Heart right ventricle (tissue), 16 donors: ENCODE results near the gene AKAP6. TPM values are rescaled to one million over a fixed set of nuclear protein-coding genes. Genes with fewer than 3 reads are reported as not detected.
A peak's percentile ranks its signal among the peaks of the same experiment; 100 is the strongest.
"Not testable (repeated sequence)": the region's sequence is repeated elsewhere in the genome, so short reads cannot be mapped to it uniquely, and the experiment has no call there.

ENCODE experiments used
- ATAC-seq, 8 donors: fragments of 200-7000 bp; cut with Tn5 transposase; one replicate each; pipeline ENCODE4 v1.9.1; 2020; ENCODE audit warnings: mild to moderate bottlenecking in 8 of 8, moderate library complexity in 8 of 8, moderate number of reproducible peaks in 1 of 8
- DNase-seq, 2 donors: peaks; one replicate each; pipeline ENCODE4 v3.0.0-alpha.2; 2020
- H3K27ac ChIP-seq, 10 donors: fragments of 200-600 bp; sonication (generic) in 2 of 10; one replicate each; pipeline versions ENCODE4 v1.5.0 to v1.8.0; 2020 to 2022; ENCODE audit warnings: mild to moderate bottlenecking in 3 of 10
- H3K27me3 ChIP-seq, 7 donors: fragments of 200-600 bp; one replicate each; pipeline ENCODE4 v1.8.0; 2021 to 2022; ENCODE audit warnings: mild to moderate bottlenecking in 2 of 7
- H3K36me3 ChIP-seq, 9 donors: fragments of 200-600 bp; sonication (generic) in 1 of 9; one replicate each; pipeline versions ENCODE4 v1.5.0 to v1.8.0; 2020 to 2022; ENCODE audit warnings: mild to moderate bottlenecking in 2 of 9
- H3K4me1 ChIP-seq, 9 donors: fragments of 200-600 bp; sonication (generic) in 1 of 9; one replicate each; pipeline versions ENCODE4 v1.5.0 to v1.8.0; 2020 to 2022; ENCODE audit warnings: mild to moderate bottlenecking in 4 of 9
- H3K4me3 ChIP-seq, 10 donors: fragments of 200-600 bp; sonication (generic) in 2 of 10; one replicate each; pipeline versions ENCODE4 v1.5.0 to v1.8.0; 2020 to 2022; ENCODE audit warnings: mild to moderate bottlenecking in 7 of 10, moderate library complexity in 2 of 10
- H3K9me3 ChIP-seq, 11 donors: fragments of 200-600 bp in 10 of 11; sonication (generic) in 2 of 11; one replicate each; pipeline versions ENCODE4 v1.5.0 to v1.8.0; 2013 to 2022; ENCODE audit warnings: mild to moderate bottlenecking in 2 of 11, control low read depth in 1 of 11, moderate library complexity in 1 of 11
- WGBS, 2 donors: extraction: QIAGEN DNeasy Blood & Tissue Kit; methylation state at CpG; one replicate each; pipeline ENCODE4 v1.1.7; 2013; ENCODE audit warnings: inconsistent platforms in 1 of 2; 5-methylcytosine and 5-hydroxymethylcytosine counted together
- intact Hi-C, 10 donors: fragments of 100-400 bp; cut with DNase I; formaldehyde crosslinking; loops; one replicate each; pipeline versions ENCODE4 v1.11.1 to v1.14.2; 2022
- polyA plus RNA-seq, 2 donors: library from polyadenylated mRNA; stranded (reverse); fragments of 200-250 nt; gene quantifications; one replicate each; pipeline ENCODE4 v1.2.3, GENCODE V29; 2013
- total RNA-seq, 10 donors: library from RNA; stranded (reverse); fragmentation: NEBNext Ultra II Directional in 3 of 10; extraction: Animal tissue kit (Norgen Biotek cat#: 25700) in 3 of 10; gene quantifications; one replicate each; pipeline versions ENCODE4 v1.2.1 to v1.2.4, GENCODE V29; 2021 to 2023
- TF ChIP-seq, protein P1 (sequence below), 9 donors: fragments of 200-600 bp; sonication (generic) in 2 of 9; IDR thresholded peaks; one replicate each; pipeline versions ENCODE4 v1.5.0 to v1.8.0; 2021 to 2022; ENCODE audit warnings: antibody characterized with exemption in 9 of 9, mild to moderate bottlenecking in 5 of 9, moderate library complexity in 1 of 9
- donor health status: Arrhythmogenic right ventricular cardiomyopathy.
- donor health status: ischemic (EF 13 %, LVEDD 7.1; RV severe dilation, severe dysfunction).
- donor health status: healthy with polysubstance abuse.
- donor health status: DM: no; HTN: yes; CAD: no.
- donor health status: DM: no; HTN: no; CAD: no.
- donor health status: ischemic (EF 25% LVEDD 6.9; RV normal size, moderate dysfunction).
- donor health status: ischemic (EF 25% LVEDD 5.7; RV mildly dilated, moderate dysfunction).
- donor health status: healthy.
- donor health status: DM: yes; HTN: yes; CAD: no.
- donor health status: Ischemic cardiomyopathy.
- donor health status: ischemic (EF 35%, LVEDD 5.7; RV mildly dilated, moderate dysfunction).
- donor health status: nonischemic (EF 11% LVEDD 7.7; RV severe dilation, severe dysfunction).
- donor health status: DM: yes; HTN: yes; CAD: no.
- donor health status: PGD.
- donor health status: ischemic (EF 29% LVEDD 5.4; RV normal size, mild dysfunction).
- donor health status: nonischemic (EF 23%, LVEDD 6.1; RV moderate dilation, normal function).

AKAP6 gene
- total and polyA plus RNA-seq, 12 donors: 13.5 to 332 (median 229) TPM

GRCh38 chr14:32381869-32382268 lies 52.8 kb downstream of the AKAP6 start:
- Histone ChIP-seq H3K9me3 (no peaks in the 10 kb centered on the region), H3K4me1 (no peaks in the 10 kb centered on the region), H3K27me3 (no peaks in the 10 kb centered on the region), H3K36me3 (no peaks in the 10 kb centered on the region), H3K4me3 (no peak overlapping the region), H3K27ac (no peak overlapping the region)
- TF ChIP-seq, protein P1, sequence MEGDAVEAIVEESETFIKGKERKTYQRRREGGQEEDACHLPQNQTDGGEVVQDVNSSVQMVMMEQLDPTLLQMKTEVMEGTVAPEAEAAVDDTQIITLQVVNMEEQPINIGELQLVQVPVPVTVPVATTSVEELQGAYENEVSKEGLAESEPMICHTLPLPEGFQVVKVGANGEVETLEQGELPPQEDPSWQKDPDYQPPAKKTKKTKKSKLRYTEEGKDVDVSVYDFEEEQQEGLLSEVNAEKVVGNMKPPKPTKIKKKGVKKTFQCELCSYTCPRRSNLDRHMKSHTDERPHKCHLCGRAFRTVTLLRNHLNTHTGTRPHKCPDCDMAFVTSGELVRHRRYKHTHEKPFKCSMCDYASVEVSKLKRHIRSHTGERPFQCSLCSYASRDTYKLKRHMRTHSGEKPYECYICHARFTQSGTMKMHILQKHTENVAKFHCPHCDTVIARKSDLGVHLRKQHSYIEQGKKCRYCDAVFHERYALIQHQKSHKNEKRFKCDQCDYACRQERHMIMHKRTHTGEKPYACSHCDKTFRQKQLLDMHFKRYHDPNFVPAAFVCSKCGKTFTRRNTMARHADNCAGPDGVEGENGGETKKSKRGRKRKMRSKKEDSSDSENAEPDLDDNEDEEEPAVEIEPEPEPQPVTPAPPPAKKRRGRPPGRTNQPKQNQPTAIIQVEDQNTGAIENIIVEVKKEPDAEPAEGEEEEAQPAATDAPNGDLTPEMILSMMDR (IDR thresholded peaks at IDR 0.05): no peak
- no peak for DNase-seq
- no peak for ATAC-seq
- intact Hi-C loops: no loop called here
- 80 to 88% methylated on average over 2 of the region's 2 CpGs for WGBS, 2 donors

DNA sequence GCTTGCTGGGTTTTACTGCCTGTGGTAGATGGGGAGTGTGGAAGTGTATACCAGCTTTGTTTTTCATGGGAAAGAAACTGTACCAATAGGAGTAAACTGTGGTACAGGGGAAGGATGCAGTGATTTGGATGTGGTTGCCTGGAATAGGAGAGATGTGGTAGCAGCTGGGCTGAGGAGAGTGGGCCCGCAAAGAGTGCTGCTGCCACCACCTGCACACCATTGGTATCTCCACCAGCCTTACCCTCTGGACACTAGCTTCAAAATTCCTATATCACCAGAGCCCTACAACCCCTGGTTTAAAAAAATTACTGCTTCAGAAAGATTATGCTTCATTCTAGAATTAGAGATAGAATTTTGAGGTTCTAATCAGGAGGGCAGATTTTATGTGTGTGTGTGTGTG lies 53.6 kb downstream of the AKAP6 start:
- WGBS, 2 donors: 80 to 83% methylated on average over 1 of the region's 1 CpG
- H3K27ac ChIP-seq: no peak overlapping the region
- no peak for DNase-seq
- H3K36me3 ChIP-seq: no peaks in the 10 kb centered on the region
- no peak overlapping the region for H3K4me3 ChIP-seq
- H3K4me1 ChIP-seq: no peaks in the 10 kb centered on the region
- no peaks in the 10 kb centered on the region for H3K9me3 ChIP-seq
- TF ChIP-seq, protein P1 (IDR thresholded peaks at IDR 0.05): peak in 6 of 9 donors; percentile 6 to 47 (median 35)
- intact Hi-C loops: no loop called here
- no peaks in the 10 kb centered on the region for H3K27me3 ChIP-seq
- peak in 5 of 8 donors; percentile 42 to 72 (median 66) for ATAC-seq

GRCh38 chr14:32383364-32384009 lies 54.4 kb downstream of the AKAP6 start:
- Histone ChIP-seq H3K9me3 (peaks cover 0 to 5% (median 0%) of the 10 kb centered on the region in 11 donors), H3K36me3 (no peaks in the 10 kb centered on the region), H3K4me3 (no peak overlapping the region), H3K27ac (no peak overlapping the region), H3K4me1 (no peaks in the 10 kb centered on the region), H3K27me3 (no peaks in the 10 kb centered on the region)
- intact Hi-C loops: no loop called here
- no peak for ATAC-seq
- 84 to 91% methylated on average over 3 of the region's 3 CpGs for WGBS, 2 donors
- TF ChIP-seq, protein P1 (IDR thresholded peaks at IDR 0.05): no peak
- DNase-seq: no peak

- DNase-seq (no peak), ATAC-seq (no peak)
- Histone ChIP-seq H3K4me3 (no peak overlapping the region), H3K4me1 (no peaks in the 10 kb centered on the region), H3K9me3 (peaks cover 0 to 15% (median 0%) of the 10 kb centered on the region in 11 donors), H3K36me3 (no peaks in the 10 kb centered on the region), H3K27me3 (no peaks in the 10 kb centered on the region), H3K27ac (no peak overlapping the region)
- WGBS, 2 donors: 88 to 91% methylated on average over 2 of the region's 2 CpGs
- intact Hi-C loops: no loop called here
- TF ChIP-seq, protein P1 (IDR thresholded peaks at IDR 0.05): no peak
Measured at GRCh38 chr14:32384464-32384863, 55.4 kb downstream of the AKAP6 start.

DNA sequence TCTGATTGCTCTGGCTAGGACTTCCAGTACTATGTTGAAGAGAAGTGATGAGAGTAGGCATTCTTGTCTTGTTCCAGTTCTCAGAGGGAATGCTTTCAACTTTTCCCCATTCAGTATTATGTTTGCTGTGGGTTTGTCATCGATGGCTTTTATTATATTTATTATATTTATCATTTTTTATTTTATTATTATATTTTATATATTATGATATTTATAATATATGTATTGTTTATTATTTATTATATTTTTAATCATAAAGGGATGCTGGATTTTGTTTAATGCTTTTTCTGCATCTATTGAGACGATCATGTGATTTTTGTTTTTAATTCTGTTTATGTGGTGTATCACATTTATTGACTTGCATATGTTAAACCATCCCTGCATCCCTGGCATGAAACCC lies 58.2 kb downstream of the AKAP6 start:
- H3K4me3 ChIP-seq, H3K27me3 ChIP-seq, H3K27ac ChIP-seq, H3K36me3 ChIP-seq, H3K4me1 ChIP-seq, intact Hi-C loops, ATAC-seq, DNase-seq: not testable (repeated sequence)
- 86 to 89% methylated on average over 2 of the region's 2 CpGs for WGBS, 2 donors
- peaks cover 0 to 16% (median 0%) of the 10 kb centered on the region in 11 donors for H3K9me3 ChIP-seq
